Brain pericyte (primary cell): ENCODE measurements around the gene SLC1A7.

Source experiments
- DNase-seq: peaks from one replicate; pipeline ENCODE4 v3.0.0-alpha.2; 2012; ENCODE audit warnings: low read depth, low spot score

The SLC1A7 gene

GRCh38 chr1:53160924-53161378 lies 18.5 kb upstream of the SLC1A7 start:
- DNase-seq, result no peak

GRCh38 chr1:53158900-53159299 lies 16.5 kb upstream of the SLC1A7 start:
- no peak for DNase-seq

- no peak for DNase-seq
These were observed 14.3 kb upstream of the SLC1A7 start for GRCh38 chr1:53156783-53157182.

- DNase-seq, result no peak
These were observed 13.5 kb upstream of the SLC1A7 start for GRCh38 chr1:53155945-53156344.

- DNase-seq, result no peak
These were observed 13.1 kb upstream of the SLC1A7 start for GRCh38 chr1:53155534-53155933.

- DNase-seq, result no peak
These were observed 12.5 kb upstream of the SLC1A7 start for GRCh38 chr1:53154859-53155438.

- DNase-seq, result no peak
These were observed 11.3 kb upstream of the SLC1A7 start for GRCh38 chr1:53153752-53154151.

- no peak for DNase-seq
These were observed 5.7 kb upstream of the SLC1A7 start for GRCh38 chr1:53148123-53148522.

GRCh38 chr1:53147174-53147573 lies 4.7 kb upstream of the SLC1A7 start:
- no peak for DNase-seq

GRCh38 chr1:53145942-53146708 lies 3.7 kb upstream of the SLC1A7 start:
- DNase-seq, result peak; percentile 85

- no peak for DNase-seq
These were observed 3.1 kb upstream of the SLC1A7 start for GRCh38 chr1:53145619-53145941.

- no peak for DNase-seq
These were observed 2.7 kb upstream of the SLC1A7 start for GRCh38 chr1:53145051-53145600.

GRCh38 chr1:53144201-53144600 lies 1.8 kb upstream of the SLC1A7 start:
- DNase-seq, result no peak

GRCh38 chr1:53143527-53143926 lies 1.1 kb upstream of the SLC1A7 start:
- no peak for DNase-seq

- no peak for DNase-seq
These were observed 867 bp downstream of the SLC1A7 start for GRCh38 chr1:53141487-53142055.

- no peak for DNase-seq
These were observed 2.0 kb downstream of the SLC1A7 start for GRCh38 chr1:53140451-53140850.

- no peak for DNase-seq
These were observed 2.5 kb downstream of the SLC1A7 start for GRCh38 chr1:53139951-53140361.

- no peak for DNase-seq
These were observed 3.2 kb downstream of the SLC1A7 start for GRCh38 chr1:53138991-53139884.

GRCh38 chr1:53137729-53138128 lies 4.7 kb downstream of the SLC1A7 start:
- DNase-seq, result no peak

GRCh38 chr1:53135735-53136114 lies 6.7 kb downstream of the SLC1A7 start:
- no peak for DNase-seq

- DNase-seq, result no peak
These were observed 7.3 kb downstream of the SLC1A7 start for GRCh38 chr1:53134961-53135734.
